ENCODE results near the gene HEXB. TPM values are rescaled to one million over a fixed set of nuclear protein-coding genes. Genes with fewer than 3 reads are reported as not detected.
A peak's percentile ranks its signal among the peaks of the same experiment; 100 is the strongest.

The HEXB gene
- total and polyA plus RNA-seq, 2 of the 13 experiments (the other 11 are each of a cell fraction or from before 2014, with no cell fraction given) = 100 to 104 TPM

DNA sequence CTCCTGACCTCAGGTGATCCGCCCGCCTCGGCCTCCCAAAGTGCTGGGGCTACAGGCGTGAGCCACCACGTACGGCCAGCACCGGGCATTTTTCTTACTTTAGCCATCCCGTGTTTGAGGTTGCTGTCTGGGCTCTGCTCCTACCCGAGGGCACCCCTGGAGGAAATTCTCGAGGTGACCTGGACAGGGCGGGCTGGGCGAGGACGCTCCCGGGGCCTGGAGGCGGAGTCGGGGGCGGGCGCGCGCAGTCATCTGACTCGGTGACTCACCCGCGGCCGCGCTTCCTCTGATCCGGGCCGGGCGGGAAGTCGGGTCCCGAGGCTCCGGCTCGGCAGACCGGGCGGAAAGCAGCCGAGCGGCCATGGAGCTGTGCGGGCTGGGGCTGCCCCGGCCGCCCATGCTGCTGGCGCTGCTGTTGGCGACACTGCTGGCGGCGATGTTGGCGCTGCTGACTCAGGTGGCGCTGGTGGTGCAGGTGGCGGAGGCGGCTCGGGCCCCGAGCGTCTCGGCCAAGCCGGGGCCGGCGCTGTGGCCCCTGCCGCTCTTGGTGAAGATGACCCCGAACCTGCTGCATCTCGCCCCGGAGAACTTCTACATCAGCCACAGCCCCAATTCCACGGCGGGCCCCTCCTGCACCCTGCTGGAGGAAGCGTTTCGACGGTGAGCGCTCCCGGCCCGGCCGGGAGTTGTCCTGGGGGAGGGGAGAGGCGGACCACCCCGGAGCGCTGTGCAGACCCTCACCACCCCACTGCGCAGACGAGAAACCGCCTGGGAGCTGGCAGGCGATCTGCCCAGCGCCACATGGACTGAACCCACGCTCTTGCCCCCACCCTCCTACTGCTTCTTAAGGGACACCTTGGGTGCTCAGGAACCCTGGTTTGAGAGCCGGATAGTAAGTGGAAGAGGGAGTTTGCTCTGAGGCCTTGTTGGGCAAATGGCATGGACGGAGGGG is at the start of gene HEXB (continued):
- TF ChIP-seq ZNF557 (CRISPR knock-in tag; IDR thresholded peaks at IDR 0.05) = no peak
- peak; percentile 86 for TF ChIP-seq POGZ (CRISPR knock-in tag; IDR thresholded peaks at IDR 0.05)
- TF ChIP-seq ZNF629 (CRISPR knock-in tag; conservative IDR thresholded peaks at IDR 0.05) = no peak
- no peak for TF ChIP-seq FOXK1 (CRISPR knock-in tag; IDR thresholded peaks at IDR 0.05; ENCODE audit: borderline replicate concordance, low read depth)
- no peak for TF ChIP-seq ZNF124 (CRISPR knock-in tag; IDR thresholded peaks at IDR 0.05)
- peak in 1 of 2 experiments; percentile 71; a peak in 2 of 4 replicates for TF ChIP-seq KLF16 (CRISPR knock-in tag; IDR thresholded peaks at IDR 0.05)
- TF ChIP-seq SRSF9 (IDR thresholded peaks at IDR 0.05; ENCODE audit: borderline replicate concordance, insufficient read depth, low read depth, low read length, poor library complexity, severe bottlenecking) = no peak
- TF ChIP-seq, protein P1, sequence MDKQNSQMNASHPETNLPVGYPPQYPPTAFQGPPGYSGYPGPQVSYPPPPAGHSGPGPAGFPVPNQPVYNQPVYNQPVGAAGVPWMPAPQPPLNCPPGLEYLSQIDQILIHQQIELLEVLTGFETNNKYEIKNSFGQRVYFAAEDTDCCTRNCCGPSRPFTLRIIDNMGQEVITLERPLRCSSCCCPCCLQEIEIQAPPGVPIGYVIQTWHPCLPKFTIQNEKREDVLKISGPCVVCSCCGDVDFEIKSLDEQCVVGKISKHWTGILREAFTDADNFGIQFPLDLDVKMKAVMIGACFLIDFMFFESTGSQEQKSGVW (CRISPR knock-in tag; IDR thresholded peaks at IDR 0.05; ENCODE audit: borderline replicate concordance) = no peak
- TF ChIP-seq, protein P2, sequence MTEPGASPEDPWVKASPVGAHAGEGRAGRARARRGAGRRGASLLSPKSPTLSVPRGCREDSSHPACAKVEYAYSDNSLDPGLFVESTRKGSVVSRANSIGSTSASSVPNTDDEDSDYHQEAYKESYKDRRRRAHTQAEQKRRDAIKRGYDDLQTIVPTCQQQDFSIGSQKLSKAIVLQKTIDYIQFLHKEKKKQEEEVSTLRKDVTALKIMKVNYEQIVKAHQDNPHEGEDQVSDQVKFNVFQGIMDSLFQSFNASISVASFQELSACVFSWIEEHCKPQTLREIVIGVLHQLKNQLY (CRISPR knock-in tag; IDR thresholded peaks at IDR 0.05) = no peak
- TF ChIP-seq HDAC6 (IDR thresholded peaks at IDR 0.05; ENCODE audit: low read depth, low read length) = no peak
- TF ChIP-seq, protein P3, sequence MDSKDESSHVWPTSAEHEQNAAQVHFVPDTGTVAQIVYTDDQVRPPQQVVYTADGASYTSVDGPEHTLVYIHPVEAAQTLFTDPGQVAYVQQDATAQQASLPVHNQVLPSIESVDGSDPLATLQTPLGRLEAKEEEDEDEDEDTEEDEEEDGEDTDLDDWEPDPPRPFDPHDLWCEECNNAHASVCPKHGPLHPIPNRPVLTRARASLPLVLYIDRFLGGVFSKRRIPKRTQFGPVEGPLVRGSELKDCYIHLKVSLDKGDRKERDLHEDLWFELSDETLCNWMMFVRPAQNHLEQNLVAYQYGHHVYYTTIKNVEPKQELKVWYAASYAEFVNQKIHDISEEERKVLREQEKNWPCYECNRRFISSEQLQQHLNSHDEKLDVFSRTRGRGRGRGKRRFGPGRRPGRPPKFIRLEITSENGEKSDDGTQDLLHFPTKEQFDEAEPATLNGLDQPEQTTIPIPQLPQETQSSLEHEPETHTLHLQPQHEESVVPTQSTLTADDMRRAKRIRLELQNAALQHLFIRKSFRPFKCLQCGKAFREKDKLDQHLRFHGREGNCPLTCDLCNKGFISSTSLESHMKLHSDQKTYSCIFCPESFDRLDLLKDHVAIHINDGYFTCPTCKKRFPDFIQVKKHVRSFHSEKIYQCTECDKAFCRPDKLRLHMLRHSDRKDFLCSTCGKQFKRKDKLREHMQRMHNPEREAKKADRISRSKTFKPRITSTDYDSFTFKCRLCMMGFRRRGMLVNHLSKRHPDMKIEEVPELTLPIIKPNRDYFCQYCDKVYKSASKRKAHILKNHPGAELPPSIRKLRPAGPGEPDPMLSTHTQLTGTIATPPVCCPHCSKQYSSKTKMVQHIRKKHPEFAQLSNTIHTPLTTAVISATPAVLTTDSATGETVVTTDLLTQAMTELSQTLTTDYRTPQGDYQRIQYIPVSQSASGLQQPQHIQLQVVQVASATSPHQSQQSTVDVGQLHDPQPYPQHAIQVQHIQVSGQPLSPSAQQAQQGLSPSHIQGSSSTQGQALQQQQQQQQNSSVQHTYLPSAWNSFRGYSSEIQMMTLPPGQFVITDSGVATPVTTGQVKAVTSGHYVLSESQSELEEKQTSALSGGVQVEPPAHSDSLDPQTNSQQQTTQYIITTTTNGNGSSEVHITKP (CRISPR knock-in tag; IDR thresholded peaks at IDR 0.05; ENCODE audit: low read depth) = no peak
- no peak for TF ChIP-seq TAF15 (IDR thresholded peaks at IDR 0.05; ENCODE audit: low read depth, low read length, poor library complexity, severe bottlenecking)
- peak; percentile 26 for TF ChIP-seq HNRNPK (IDR thresholded peaks at IDR 0.05; ENCODE audit: low read depth, low read length, poor library complexity, severe bottlenecking)
- 0 out of 2 replicates have a peak, but pooled peaks have one; percentile 14 for TF ChIP-seq HHEX (CRISPR knock-in tag; IDR thresholded peaks at IDR 0.05)
- no peak for TF ChIP-seq SAFB2 (CRISPR knock-in tag; IDR thresholded peaks at IDR 0.05; ENCODE audit: borderline replicate concordance, low read depth)
- TF ChIP-seq, protein P4, sequence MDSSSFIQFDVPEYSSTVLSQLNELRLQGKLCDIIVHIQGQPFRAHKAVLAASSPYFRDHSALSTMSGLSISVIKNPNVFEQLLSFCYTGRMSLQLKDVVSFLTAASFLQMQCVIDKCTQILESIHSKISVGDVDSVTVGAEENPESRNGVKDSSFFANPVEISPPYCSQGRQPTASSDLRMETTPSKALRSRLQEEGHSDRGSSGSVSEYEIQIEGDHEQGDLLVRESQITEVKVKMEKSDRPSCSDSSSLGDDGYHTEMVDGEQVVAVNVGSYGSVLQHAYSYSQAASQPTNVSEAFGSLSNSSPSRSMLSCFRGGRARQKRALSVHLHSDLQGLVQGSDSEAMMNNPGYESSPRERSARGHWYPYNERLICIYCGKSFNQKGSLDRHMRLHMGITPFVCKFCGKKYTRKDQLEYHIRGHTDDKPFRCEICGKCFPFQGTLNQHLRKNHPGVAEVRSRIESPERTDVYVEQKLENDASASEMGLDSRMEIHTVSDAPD (CRISPR knock-in tag; IDR thresholded peaks at IDR 0.05) = peak; percentile 26; the same call in 1 of the 2 replicates
- TF ChIP-seq, protein P5, sequence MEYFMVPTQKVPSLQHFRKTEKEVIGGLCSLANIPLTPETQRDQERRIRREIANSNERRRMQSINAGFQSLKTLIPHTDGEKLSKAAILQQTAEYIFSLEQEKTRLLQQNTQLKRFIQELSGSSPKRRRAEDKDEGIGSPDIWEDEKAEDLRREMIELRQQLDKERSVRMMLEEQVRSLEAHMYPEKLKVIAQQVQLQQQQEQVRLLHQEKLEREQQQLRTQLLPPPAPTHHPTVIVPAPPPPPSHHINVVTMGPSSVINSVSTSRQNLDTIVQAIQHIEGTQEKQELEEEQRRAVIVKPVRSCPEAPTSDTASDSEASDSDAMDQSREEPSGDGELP (IDR thresholded peaks at IDR 0.05; ENCODE audit: borderline replicate concordance, low read depth) = peak; percentile 67; the same call in 1 of the 2 replicates
- TF ChIP-seq ZKSCAN8 (CRISPR knock-in tag; IDR thresholded peaks at IDR 0.05; ENCODE audit: borderline replicate concordance) = no peak
- no peak for TF ChIP-seq SETDB1 (CRISPR knock-in tag; IDR thresholded peaks at IDR 0.05; ENCODE audit: borderline replicate concordance)
- no peak for TF ChIP-seq ZKSCAN5 (CRISPR knock-in tag; IDR thresholded peaks at IDR 0.05)

Measured in HepG2 (cell line).